HK-2 (cell line): ENCODE results near the gene UBE2G1.
"Not testable (repeated sequence)": the region's sequence is repeated elsewhere in the genome, so short reads cannot be mapped to it uniquely, and the experiment has no call there.

ENCODE experiments used
- DNase-seq: peaks from one replicate; pipeline ENCODE4 v3.0.0-alpha.2; 2018; ENCODE audit not compliant: unreplicated experiment

The UBE2G1 gene

GRCh38 chr17:4366327-4367063 lies at the start of gene UBE2G1:
Gene UBE2G1 (minus strand): TSS chr17:4366675. CDS start chr17:4366316, 359 bp downstream.
- peak; percentile 100 for DNase-seq

GRCh38 chr17:4412933-4413831 lies 46.7 kb upstream of the UBE2G1 start:
- DNase-seq = peak; percentile 88

- DNase-seq = no peak
These were observed 44.7 kb upstream of the UBE2G1 start for GRCh38 chr17:4411201-4411600.

- DNase-seq = no peak
These were observed 43.2 kb upstream of the UBE2G1 start for GRCh38 chr17:4409659-4410058.

- DNase-seq = no peak
These were observed 41.4 kb upstream of the UBE2G1 start for GRCh38 chr17:4407851-4408250.

- DNase-seq = no peak
These were observed 40.7 kb upstream of the UBE2G1 start for GRCh38 chr17:4407216-4407615.

GRCh38 chr17:4406386-4406785 lies 39.9 kb upstream of the UBE2G1 start:
- DNase-seq = no peak

GRCh38 chr17:4405699-4406098 lies 39.2 kb upstream of the UBE2G1 start:
- DNase-seq = no peak

GRCh38 chr17:4405038-4405669 lies 38.7 kb upstream of the UBE2G1 start:
- DNase-seq = no peak

- no peak for DNase-seq
These were observed 31.4 kb upstream of the UBE2G1 start for GRCh38 chr17:4397840-4398239.

GRCh38 chr17:4395111-4395478 lies 28.6 kb upstream of the UBE2G1 start:
- no peak for DNase-seq

- peak; percentile 4 for DNase-seq
These were observed 28.0 kb upstream of the UBE2G1 start for GRCh38 chr17:4394208-4395110.

- no peak for DNase-seq
These were observed 27.3 kb upstream of the UBE2G1 start for GRCh38 chr17:4393806-4394205.

GRCh38 chr17:4389079-4389478 lies 22.6 kb upstream of the UBE2G1 start:
- no peak for DNase-seq

- DNase-seq = no peak
These were observed 20.7 kb upstream of the UBE2G1 start for GRCh38 chr17:4387137-4387536.

- no peak for DNase-seq
These were observed 19.9 kb upstream of the UBE2G1 start for GRCh38 chr17:4386406-4386805.

GRCh38 chr17:4381690-4382671 lies 15.5 kb upstream of the UBE2G1 start:
- DNase-seq = no peak

- no peak for DNase-seq
These were observed 12.2 kb upstream of the UBE2G1 start for GRCh38 chr17:4378626-4379025.

GRCh38 chr17:4377247-4377646 lies 10.8 kb upstream of the UBE2G1 start:
- DNase-seq = not testable (repeated sequence)

- DNase-seq = not testable (repeated sequence)
These were observed 9.4 kb upstream of the UBE2G1 start for GRCh38 chr17:4375796-4376440.
